Activated T-helper 9 cell treated with anti-CD3 and anti-CD28 coated beads, Interleukin-2, amount 50 U/mL, for 16 hours (primary cell): ENCODE measurements around the gene MXRA8.
A peak's percentile ranks its signal among the peaks of the same experiment; 100 is the strongest.
"Not testable (repeated sequence)": the region's sequence is repeated elsewhere in the genome, so short reads cannot be mapped to it uniquely, and the experiment has no call there.

Experiments
- DNase-seq: peaks from one replicate; pipeline ENCODE4 v3.0.0-alpha.2; 2020; ENCODE audit warnings: low read depth

Gene MXRA8

DNA sequence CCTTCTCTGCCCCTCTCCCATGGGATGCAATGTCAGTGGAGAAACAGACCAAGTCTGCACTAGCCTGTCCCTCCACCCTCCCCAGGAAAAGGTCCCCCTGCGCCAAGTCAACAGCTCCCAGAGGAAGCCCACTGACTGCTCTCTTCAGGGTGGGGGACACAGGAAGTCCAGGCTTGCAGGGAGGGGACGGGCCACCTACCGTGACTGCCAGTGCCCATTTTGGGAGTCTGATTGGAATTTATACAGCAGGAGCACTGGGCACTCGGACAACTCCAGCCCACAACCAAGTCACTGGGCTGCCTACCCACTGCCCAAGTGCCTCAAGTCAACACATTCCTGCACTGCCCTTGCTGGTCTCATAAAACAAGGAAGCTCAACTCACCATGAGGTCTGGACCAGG, 34.7 kb upstream of the MXRA8 start:
- no peak for DNase-seq

DNA sequence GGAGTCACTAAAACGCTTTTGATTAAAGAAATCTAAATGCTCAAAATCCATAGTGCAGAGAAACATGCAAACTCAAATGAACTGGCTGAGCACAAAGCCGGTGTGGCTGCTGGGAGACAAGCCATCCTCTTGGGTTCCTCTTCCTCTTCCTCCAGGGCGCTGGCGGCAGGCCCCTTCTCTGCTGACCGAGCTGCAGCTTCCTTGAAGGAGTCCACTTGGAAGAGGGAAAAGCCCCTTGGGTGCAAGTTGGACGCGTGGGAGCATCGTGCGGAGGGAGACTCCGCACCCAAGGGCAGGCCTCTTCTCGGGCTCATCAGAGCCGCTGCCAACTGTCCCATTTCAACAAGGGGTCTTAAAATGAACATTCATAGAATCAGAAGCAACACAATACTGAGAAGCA, 32.9 kb upstream of the MXRA8 start:
- DNase-seq, result no peak

DNA sequence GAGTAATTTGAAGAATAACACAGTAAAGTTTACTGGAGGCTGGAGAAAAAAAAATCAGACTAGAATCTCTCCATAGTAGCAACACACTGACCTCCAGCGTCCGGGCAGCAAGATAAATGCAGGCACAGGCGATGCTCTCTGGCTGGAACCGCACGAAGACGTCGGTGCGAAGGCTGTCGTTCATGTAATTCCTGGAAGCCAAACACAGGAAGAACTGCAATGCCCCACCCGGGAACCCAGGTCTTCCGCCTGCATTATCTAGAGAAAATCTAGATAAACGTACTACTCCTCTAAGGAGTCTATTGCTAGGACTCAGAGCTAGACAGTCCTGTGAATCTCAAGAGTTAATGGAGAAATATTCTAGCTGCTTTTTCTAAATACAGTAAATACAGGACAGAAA, 32.3 kb upstream of the MXRA8 start:
- no peak for DNase-seq

GRCh38 chr1:1388078-1388472, 29.7 kb upstream of the MXRA8 start:
- DNase-seq, result no peak

DNA sequence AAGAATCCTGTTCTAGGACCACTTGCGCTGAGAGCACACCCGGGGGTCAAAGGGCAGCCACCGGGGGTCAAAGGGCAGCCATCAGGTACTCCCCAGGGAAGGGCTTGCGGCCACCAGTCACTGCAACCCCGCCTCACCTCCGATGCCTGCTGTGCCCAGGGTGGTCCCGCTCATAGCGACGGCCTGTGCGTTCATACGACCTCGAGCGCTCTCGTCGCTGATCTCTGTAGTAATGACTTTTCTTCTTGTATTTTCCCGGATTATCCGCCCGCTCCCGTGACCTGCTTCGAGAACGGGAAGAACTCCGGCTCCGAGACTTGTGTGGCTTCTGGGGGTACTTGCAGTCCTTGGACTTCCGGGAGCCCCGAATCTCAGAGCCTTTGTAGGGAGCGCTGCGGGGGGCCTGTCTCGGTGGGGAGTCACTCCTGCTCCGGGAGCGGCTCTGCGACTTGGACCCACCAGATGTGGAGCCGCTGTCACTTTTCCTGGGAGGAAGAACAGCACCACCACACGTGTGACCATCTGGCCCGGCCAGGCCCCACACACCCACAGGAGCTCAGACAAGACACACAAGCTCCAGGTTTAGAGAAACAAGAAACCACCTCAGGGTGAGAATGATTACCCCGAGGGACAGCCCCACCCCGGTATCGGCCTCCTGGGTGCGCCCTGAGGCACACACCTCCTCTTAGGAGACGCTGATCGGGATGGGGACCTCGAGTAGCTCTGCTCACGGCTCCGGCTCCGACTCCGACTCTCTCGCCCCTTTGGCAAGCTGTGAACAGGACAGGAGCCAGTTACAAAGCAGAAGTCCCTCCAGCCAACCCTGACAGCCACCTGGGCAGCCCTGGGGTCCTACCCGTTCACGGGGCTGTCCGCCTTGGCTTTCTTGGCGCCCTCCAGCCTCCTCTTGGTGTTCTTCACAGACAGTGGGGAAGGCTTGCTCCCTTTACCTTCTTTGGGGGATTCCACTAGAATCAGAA, 29.0 kb upstream of the MXRA8 start:
- DNase-seq, result no peak

DNA sequence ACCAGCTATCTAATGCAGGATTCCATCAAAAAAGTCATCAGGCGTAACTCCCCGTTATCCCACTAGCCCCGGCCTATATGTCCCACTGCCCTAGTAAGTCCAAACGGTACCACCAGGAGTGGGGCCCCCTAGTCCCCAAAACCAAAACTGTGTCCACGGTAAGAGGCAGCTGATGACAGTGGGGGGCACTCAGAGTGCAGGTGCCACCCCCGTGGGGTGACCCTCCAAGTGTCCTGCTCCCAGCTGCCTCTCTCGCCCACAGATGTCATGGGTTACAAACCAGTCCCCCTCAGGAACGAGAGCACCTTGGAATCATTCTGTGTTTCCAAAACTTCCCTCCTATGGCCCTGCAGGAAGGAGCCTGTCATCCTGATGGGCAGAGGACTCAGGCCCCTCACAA, 27.6 kb upstream of the MXRA8 start:
- DNase-seq, result no peak

DNA sequence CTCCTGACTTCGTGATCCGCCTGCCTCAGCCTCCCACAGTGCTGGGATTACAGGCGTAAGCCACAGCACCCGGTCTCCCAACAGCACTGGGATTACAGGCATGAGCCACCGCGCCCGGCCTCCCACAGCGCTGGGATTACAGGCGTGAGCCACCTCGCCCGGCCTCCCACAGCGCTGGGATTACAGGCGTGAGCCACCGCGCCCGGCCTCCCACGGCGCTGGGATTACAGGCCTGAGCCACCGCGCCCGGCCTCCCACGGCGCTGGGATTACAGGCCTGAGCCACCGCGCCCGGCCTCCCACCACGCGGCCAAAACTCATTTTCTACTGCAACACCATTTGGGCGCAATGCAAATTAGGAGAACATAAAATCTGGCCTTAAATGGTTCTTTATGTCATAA, 27.0 kb upstream of the MXRA8 start:
- DNase-seq, result not testable (repeated sequence)

- no peak for DNase-seq
These were observed 22.9 kb upstream of the MXRA8 start for GRCh38 chr1:1381294-1381693.

DNA sequence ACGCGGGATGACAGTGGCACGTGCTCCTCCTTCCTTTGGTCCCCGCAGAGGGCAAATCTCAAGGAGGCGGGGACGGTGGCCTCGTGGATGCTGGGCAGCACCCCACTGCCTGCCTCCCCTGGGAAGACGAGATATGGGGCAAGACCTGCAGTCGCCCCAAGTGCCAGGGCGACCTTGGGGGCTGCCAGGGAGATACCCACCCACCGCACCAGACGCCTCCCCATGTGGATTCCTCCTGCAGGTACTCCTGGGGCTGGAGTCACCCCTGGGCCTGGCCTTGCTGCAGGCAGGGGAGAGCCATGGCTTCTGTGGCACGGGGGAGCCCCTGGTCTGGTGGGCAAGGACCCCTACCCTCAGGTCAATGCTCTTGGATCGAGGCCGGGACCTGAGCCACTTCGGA, 22.5 kb upstream of the MXRA8 start:
- no peak for DNase-seq

DNA sequence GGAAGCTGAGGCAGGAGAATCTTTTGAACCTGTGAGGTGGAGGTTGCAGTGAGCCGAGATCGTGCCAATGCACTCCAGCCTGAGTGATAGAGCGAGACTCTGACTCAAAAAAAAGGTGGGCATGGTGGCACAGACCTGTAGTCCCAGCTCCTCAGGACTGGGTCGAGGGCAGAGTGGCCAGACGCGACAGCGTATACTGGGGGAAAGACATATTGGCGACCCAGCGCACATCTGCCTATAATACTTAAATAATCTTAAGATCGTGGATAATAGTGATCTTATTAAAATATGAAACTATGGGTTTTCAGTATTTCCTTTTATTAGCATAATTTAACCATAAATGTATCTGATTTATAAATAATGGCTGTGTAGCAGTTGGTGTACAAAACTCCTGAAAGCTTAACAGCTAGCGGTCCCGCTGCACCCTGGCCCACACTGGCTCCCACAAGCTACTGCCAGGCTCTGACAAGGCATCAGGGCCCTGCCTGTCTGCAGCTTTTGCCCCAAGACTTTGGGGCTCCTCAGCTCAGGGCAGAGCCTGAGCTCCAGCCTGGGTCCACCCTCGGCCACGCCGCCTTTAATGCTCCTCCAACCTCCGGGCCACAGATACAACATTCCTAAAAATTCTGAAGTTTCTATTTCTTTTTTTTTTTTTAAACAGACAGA, 19.3 kb upstream of the MXRA8 start:
- no peak for DNase-seq

DNA sequence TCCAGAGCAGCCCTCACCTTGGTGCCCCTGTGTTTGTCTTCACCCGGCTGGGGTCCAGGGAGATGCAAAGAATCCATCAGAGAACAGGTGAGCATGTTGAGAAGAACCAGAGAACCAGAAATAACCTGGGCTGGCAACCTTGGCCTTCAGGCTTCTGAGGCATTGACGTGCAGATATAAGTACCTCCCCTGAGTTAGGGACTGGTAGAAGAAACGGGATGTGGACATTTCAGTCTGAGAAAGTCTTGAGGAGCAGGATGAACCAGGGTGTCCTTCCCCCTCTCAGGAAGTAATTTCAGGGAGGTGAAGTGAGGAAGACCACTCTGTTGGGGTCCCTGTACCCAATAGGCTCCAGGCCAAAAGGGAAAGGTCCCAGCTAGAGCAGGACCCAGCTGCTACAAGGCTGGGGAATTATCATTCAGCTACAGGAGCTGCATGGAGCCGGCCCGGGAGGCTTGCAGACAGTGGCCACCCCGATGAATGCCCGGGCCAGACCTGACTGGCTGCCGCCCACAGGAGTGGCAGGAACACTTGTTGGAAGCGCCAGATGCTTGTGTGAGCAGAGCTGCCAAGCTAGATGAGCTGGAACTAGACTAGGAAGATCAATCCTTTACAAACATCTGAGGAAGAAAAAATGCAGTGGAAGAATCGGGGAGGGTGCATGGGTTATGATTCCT, 18.3 kb upstream of the MXRA8 start:
- no peak for DNase-seq

DNA sequence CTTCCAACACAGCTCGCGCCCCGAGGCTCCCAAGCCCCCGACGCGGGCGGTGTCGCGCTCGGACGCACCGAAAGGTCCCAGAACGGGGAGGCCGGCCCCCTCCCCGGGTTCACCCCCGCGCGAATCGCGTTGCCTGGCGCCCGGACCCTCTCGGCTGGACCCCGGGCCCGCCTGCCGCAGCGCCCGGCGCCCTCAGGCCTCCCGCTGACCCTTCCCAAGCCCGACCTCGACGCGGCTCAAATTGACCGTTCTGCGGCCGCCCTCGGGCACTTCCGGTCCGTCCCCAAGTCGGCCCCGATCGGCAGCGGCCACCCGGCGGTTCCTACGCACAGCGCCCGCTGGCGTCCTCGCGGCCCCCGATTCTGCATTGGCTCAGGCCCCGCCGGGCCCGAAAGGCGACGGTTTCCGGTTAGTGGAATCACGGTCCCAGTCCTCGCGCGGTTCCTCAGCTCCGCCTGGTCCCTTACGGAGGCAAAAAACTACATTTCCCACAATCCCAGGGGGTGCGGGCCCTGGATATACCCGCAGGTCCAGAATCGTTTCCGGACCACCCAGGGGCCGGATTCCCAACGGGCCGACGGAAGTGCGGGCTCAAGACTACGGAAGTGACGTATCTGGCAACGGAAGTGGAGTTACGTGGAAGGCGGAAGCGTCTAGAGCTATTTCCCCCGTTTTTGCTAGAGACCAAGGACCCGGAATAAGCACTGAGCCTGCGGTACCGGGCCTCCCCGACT, 16.7 kb upstream of the MXRA8 start, which contains the start of gene AURKAIP1:
Gene AURKAIP1, minus strand, starts transcription at position 279 of the 734 bp plus-strand sequence. CDS start 451 bp downstream, outside the sequence.
- DNase-seq, result peak; percentile 94

DNA sequence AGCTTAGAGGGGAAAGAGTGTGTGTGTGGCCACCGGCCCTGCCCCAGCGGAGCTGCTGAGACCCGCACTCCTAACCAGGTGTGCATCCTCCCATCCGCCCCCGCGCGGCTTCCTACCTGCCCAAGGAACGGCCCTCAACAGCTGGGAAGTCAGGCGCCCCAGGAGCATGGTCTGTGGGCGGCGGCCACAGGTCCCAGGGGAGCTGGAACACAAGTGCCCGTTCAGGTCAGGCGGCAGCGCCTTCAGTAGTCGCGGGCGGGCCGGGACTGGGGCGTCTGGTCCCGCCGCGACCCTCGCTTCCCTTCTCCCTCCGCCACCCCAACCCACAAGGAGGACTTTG, 16.2 kb upstream of the MXRA8 start:
- no peak for DNase-seq

- no peak for DNase-seq
These were observed 15.6 kb upstream of the MXRA8 start for GRCh38 chr1:1373815-1374588.

- no peak for DNase-seq
These were observed 14.9 kb upstream of the MXRA8 start for GRCh38 chr1:1373051-1373814.

DNA sequence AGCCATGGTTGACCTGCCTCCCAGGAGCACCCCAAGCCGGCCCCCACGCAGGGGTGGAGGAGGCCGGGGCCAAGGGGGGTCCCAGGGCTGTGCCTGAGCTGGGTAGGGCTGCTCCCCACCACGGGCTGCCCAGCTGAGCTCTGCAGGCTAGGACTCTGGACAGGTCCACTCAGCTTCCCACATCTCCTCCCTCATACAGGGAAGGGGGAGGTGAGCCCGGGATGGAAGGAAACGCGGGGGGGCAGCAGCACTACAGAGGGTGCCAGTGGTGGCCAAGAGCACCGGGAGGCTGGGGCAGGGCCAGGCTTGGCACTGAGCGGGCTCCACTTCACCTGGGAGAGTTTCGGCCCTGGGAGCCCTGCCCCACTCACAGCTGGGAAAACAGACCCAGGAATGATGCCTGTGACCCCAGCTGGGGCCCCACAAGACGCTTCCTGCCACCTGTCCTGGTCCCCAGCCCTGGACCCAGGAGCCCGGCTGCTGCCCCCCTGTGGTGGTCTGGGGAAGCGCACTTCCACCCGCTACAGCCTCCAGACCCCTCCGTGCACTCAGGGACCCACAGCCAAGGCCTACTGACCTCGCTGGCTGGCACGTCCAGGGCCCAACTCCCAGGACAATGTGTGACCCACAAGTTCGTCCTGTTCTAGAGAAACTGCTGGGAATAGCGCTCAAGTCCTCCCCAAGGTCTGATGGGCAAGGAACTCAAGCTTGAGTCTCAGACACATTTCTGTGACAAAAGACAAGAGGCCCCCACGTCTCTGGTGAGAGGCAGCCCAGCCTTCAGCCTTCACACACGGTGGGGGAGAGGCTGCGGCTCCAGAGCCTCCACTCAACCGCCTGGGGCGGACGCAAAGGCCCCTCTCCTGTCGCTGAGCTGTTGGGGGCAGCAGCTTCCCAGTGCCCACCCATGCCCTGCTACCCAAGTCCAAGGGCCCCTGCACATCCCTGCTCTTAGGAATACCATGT, 13.7 kb upstream of the MXRA8 start:
- DNase-seq, result peak; percentile 76

DNA sequence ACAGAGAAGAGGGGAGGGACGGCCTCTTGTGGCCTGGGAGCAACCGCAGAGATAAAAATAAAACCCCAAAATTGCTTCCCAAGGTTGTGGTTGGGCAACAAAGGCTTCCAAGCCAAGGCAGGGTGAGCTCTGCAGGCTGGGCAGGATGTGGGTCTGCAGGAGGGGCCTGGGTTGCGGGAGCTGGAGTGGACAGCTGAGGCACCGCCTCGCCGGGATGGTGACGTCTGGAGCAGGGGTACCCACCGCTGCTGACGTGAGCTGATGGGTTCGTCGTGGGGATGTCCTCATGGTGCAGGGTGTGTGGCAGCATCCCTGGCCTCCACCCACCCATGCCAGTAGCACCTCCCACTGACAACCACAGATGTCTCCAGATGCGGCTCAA, 13.0 kb upstream of the MXRA8 start:
- DNase-seq, result peak; percentile 38

- no peak for DNase-seq
These were observed 12.5 kb upstream of the MXRA8 start for GRCh38 chr1:1370771-1371300.

- not testable (repeated sequence) for DNase-seq
These were observed 11.7 kb upstream of the MXRA8 start for GRCh38 chr1:1370094-1370493.
